Activated CD8-positive, alpha-beta memory T cell treated with anti-CD3 and anti-CD28 coated beads, Interleukin-2, amount 10 ng/mL, durations not matched to agents 7 days and 5 days (primary cell): ENCODE results near the gene PRRX2. TPM values are rescaled to one million over a fixed set of nuclear protein-coding genes. Genes with fewer than 3 reads are reported as not detected.
"Not testable (repeated sequence)": the region's sequence is repeated elsewhere in the genome, so short reads cannot be mapped to it uniquely, and the experiment has no call there.

Experiments
- ATAC-seq: fragments of 150-1000 bp; cut with Tn5 transposase; one replicate; pipeline ENCODE4 v1.10.0; 2021; ENCODE audit warnings: moderate library complexity
- CTCF ChIA-PET: fragments of 350-600 bp; sonication (Branson Sonifier 250); formaldehyde crosslinking; loops from one replicate; lab custom pipeline; 2021; ENCODE audit warnings: antibody characterized with exemption; lab: Charles Lee
- DNase-seq: peaks from one replicate; pipeline ENCODE4 v3.0.0-alpha.2; 2020
- H3K27ac Mint-ChIP-seq: one replicate; pipeline ENCODE4 v1.8.0; 2021; ENCODE audit warnings: mild to moderate bottlenecking, mixed read lengths
- H3K27me3 Mint-ChIP-seq: one replicate; pipeline ENCODE4 v1.8.0; 2021; ENCODE audit warnings: mixed read lengths
- H3K36me3 Mint-ChIP-seq: one replicate; pipeline ENCODE4 v1.8.0; 2021; ENCODE audit warnings: mild to moderate bottlenecking, mixed read lengths
- H3K4me1 Mint-ChIP-seq: one replicate; pipeline ENCODE4 v1.8.0; 2021; ENCODE audit warnings: mixed read lengths
- H3K4me3 Mint-ChIP-seq: one replicate; pipeline ENCODE4 v1.8.0; 2021; ENCODE audit warnings: mild to moderate bottlenecking, moderate library complexity, mixed read lengths
- H3K9me3 Mint-ChIP-seq: one replicate; pipeline ENCODE4 v1.8.0; 2022; ENCODE audit warnings: low read depth, mixed read lengths
- total RNA-seq, 2 experiments: library from RNA; stranded (reverse); gene quantifications; one replicate each; pipeline ENCODE4 v1.2.3, GENCODE V29; 2021

PRRX2 gene
- total RNA-seq, 2 experiments from 2014 or later: 0.28 TPM; not detected in 1

DNA sequence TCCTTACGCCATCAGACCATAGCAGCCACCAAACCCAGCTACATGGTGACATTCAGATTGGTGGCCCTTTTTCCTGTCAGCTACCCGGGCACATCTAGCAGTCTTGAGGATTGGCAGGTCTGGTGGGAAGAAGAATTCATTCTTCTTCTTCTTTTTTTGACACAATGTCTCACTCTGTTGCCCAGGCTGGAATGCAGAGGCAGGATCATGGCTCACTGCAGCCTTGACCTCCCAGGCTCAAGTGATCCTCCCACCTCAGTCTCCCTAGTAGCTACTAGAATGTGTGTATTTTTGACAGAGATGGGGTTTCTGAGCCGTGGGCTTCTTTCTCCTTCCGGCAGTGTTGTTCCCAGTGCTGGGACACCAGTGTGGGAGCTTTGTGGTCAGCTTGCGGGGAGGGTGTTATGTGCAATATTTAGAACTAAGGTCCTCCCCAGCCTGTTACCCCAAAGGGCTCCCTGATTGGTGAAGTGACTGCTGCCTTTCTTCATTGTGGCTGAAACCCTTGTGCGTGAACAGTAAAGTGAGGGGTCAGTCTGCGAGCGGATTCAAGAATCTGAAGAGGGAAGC lies 36.1 kb upstream of the PRRX2 start:
- peaks cover 64% of the 10 kb centered on the region for H3K4me1 Mint-ChIP-seq
- H3K27ac Mint-ChIP-seq: no peak overlapping the region
- peaks cover 9% of the 10 kb centered on the region for H3K36me3 Mint-ChIP-seq
- no peaks in the 10 kb centered on the region for H3K27me3 Mint-ChIP-seq
- no peak for DNase-seq
- no peak for ATAC-seq
- no peaks in the 10 kb centered on the region for H3K9me3 Mint-ChIP-seq
- CTCF ChIA-PET: interaction anchor here (1.3 to 2.2 kb wide), 4 partner anchors 11 to 408 kb away, joined by 3 to 6 read pairs (median 4); partner anchors contain the start of gene ASB6
- no peak overlapping the region for H3K4me3 Mint-ChIP-seq

DNA sequence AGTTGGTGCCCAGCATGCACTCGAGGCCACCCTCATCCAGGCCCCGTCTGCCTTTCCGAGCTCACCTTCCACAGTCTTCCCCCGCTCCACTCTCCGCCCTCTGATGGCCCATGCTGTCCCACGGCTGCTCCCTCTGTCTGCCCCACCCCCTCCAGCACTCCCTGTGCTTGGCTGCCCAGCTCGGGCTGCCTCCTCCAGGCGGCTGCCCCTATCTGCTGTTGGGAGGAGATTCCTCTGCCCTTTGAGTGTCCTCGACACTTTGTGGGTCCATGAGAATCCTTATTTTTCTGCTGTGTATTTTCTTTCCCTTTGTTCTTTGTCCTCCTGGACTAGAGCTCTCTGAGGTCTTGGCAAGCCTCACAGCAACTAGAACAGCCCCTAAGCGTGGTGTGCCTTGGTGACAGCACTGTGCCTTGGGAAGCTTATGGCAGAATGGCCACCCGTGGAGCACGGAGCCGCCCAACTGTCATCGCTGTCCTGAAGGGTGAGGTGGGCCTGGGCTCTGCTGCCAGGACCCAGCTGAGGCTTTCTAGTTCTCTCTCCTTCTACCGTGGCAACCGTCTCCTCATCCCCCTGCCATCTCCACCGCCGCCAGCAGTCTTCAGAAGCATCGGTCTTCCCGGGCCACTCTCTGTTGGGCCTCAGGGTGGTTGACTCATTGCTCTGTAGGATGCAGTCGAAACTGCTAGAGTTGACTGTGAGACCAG lies 34.3 kb upstream of the PRRX2 start:
- no peaks in the 10 kb centered on the region for H3K27me3 Mint-ChIP-seq
- H3K27ac Mint-ChIP-seq: no peak overlapping the region
- no peak for ATAC-seq
- H3K9me3 Mint-ChIP-seq: no peaks in the 10 kb centered on the region
- DNase-seq: no peak
- peaks cover 16% of the 10 kb centered on the region for H3K36me3 Mint-ChIP-seq
- CTCF ChIA-PET: interaction anchor here (1.0 to 2.2 kb wide), 2 partner anchors 11 to 15 kb away, joined by 3 to 6 read pairs; partner anchors contain the start of gene ASB6
- no peak overlapping the region for H3K4me3 Mint-ChIP-seq
- H3K4me1 Mint-ChIP-seq: peaks cover 53% of the 10 kb centered on the region

DNA sequence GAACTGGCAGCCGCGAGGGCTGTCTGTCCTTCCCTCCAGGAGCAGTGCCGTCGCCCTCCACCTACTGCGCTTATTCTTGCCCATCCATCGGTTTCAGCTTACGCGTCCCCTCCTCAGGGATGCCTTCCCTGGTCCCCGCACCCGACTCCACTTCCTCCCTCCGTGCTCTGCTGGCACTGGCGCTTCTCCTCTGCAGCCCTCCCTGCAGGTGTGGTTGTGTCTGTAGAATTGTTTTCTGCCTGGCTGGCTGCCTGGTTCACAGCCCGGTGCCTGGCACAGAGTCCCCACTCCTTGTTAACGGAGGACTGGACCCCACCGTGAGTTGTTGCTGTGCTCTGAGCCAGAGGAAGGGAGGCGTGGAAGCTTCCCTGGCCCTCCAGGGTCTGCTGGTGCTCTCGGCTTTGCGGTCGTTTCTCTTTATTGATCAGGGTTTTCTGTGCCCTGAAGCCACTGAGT lies 33.7 kb upstream of the PRRX2 start:
- no peak for ATAC-seq
- Mint-ChIP-seq H3K4me1 (peaks cover 52% of the 10 kb centered on the region), H3K27ac (no peak overlapping the region), H3K4me3 (no peak overlapping the region), H3K36me3 (peaks cover 16% of the 10 kb centered on the region), H3K9me3 (no peaks in the 10 kb centered on the region), H3K27me3 (no peaks in the 10 kb centered on the region)
- CTCF ChIA-PET: interaction anchor here (0.7 kb wide), 1 partner anchor 411 kb away, joined by 3 read pairs; no protein-coding TSS in a partner anchor
- DNase-seq: no peak

DNA sequence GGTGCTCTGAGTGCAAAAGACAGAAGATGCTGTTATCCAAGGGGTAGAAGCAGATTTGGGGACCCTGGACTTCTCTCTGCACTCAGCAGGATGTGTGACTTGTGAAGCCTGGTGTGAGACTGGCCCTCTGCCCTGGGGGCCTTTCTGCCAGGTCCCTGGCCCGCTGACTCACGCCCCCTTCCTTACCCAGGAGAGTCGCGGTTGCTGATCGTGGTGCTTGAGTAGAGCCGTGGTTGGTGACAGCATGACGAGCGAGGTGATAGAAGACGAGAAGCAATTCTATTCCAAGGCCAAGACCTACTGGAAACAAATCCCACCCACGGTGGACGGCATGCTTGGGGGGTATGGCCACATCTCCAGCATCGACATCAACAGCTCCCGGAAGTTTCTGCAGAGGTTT lies 33.0 kb upstream of the PRRX2 start:
- DNase-seq (no peak), ATAC-seq (no peak)
- H3K27ac Mint-ChIP-seq: no peak overlapping the region
- peaks cover 13% of the 10 kb centered on the region for H3K36me3 Mint-ChIP-seq
- CTCF ChIA-PET: interaction anchor here (0.7 kb wide), 1 partner anchor 411 kb away, joined by 3 read pairs; no protein-coding TSS in a partner anchor
- H3K4me3 Mint-ChIP-seq: no peak overlapping the region
- H3K27me3 Mint-ChIP-seq: no peaks in the 10 kb centered on the region
- H3K4me1 Mint-ChIP-seq: peaks cover 45% of the 10 kb centered on the region
- no peaks in the 10 kb centered on the region for H3K9me3 Mint-ChIP-seq

GRCh38 chr9:129633207-129633606 lies 32.2 kb upstream of the PRRX2 start:
- no peak overlapping the region for H3K27ac Mint-ChIP-seq

GRCh38 chr9:129633848-129634247 lies 31.6 kb upstream of the PRRX2 start:
- Mint-ChIP-seq H3K36me3 (peaks cover 19% of the 10 kb centered on the region), H3K27ac (no peak overlapping the region), H3K9me3 (no peaks in the 10 kb centered on the region), H3K4me1 (peaks cover 33% of the 10 kb centered on the region), H3K27me3 (no peaks in the 10 kb centered on the region), H3K4me3 (no peak overlapping the region)
- CTCF ChIA-PET: no interaction called here
- ATAC-seq (no peak), DNase-seq (no peak)

More at GRCh38 chr9:129633207-129633606, 32.2 kb upstream of the PRRX2 start:
- ATAC-seq (no peak), DNase-seq (no peak)
- Mint-ChIP-seq H3K36me3 (peaks cover 16% of the 10 kb centered on the region), H3K27me3 (no peaks in the 10 kb centered on the region), H3K4me1 (peaks cover 39% of the 10 kb centered on the region), H3K4me3 (no peak overlapping the region), H3K9me3 (no peaks in the 10 kb centered on the region)
- CTCF ChIA-PET: interaction anchor here (0.7 kb wide), 1 partner anchor 9 kb away, joined by 3 read pairs; no protein-coding TSS in a partner anchor

DNA sequence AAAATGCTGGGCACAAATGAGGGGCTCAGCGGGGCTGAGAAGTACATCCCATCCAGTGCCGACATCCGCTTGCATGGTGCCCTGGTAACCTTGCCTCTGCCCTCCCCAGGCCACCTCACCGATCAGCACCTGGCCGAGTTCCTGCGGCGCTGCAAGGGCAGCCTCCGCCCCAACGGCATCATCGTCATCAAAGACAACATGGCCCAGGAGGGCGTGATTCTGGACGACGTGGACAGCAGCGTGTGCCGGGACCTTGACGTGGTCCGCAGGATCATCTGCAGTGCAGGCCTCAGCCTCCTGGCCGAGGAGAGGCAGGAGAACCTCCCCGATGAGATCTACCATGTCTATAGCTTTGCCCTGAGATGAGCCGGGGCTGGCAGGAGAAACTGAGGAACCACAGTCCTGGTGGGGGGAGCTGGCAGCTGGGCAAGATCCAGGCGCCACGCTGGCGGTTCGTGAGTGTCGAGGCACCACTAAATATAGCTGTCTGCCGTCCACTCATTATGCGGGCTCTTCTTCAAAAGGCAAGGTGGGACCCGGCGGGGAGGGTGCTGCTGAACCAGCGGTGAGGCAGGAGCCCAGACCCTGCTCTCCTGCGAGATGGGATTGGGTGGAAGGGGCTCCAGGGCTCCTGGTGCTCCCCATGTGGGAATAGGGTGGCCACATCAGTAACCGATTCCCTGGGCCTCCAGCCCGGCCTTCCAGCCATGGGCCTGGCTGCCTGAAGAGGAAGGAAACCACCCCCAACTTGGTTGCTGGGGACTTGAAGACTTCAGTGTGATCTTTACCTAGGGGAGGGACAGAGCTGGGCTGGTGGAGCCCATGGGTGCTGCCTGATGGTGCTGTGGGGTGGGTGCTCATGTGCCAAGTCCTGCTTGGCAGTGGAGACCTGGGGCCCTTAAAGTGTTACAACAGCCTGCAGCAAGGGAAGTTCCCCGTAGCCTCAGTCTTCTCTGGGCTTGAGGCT lies 30.1 kb upstream of the PRRX2 start:
- Mint-ChIP-seq H3K27ac (no peak overlapping the region), H3K4me1 (peaks cover 23% of the 10 kb centered on the region), H3K9me3 (no peaks in the 10 kb centered on the region), H3K27me3 (no peaks in the 10 kb centered on the region), H3K36me3 (peaks cover 19% of the 10 kb centered on the region), H3K4me3 (no peak overlapping the region)
- CTCF ChIA-PET: interaction anchor here (0.6 kb wide), 1 partner anchor 148 kb away, joined by 3 read pairs; no protein-coding TSS in a partner anchor
- DNase-seq (no peak), ATAC-seq (no peak)

DNA sequence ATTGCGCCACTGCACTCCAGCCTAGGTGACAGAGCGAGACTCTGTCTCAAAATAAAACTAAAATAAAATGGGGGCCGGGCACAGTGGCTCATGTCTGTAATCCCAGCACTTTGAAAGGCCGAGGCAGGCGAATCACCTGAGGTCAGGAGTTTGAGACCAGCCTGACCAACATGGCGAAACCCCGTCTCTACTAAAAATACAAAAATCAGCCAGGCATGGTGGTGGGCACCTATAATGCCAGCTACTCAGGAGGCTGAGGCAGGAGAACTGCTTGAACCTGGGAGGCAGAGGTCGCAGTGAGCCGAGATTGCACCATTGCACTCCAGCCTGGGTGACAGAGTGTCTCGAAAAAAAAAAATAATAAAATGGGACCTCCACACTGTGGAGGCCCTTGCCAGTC lies 29.1 kb upstream of the PRRX2 start:
- not testable (repeated sequence) for ATAC-seq, H3K4me3 Mint-ChIP-seq, H3K27ac Mint-ChIP-seq, H3K9me3 Mint-ChIP-seq, H3K27me3 Mint-ChIP-seq, DNase-seq
- Mint-ChIP-seq H3K36me3 (peaks cover 19% of the 10 kb centered on the region), H3K4me1 (peaks cover 23% of the 10 kb centered on the region)
- CTCF ChIA-PET: interaction anchor here (1.7 kb wide), 1 partner anchor 12 kb away, joined by 5 read pairs; no protein-coding TSS in a partner anchor

GRCh38 chr9:129637102-129637501 lies 28.3 kb upstream of the PRRX2 start:
- ATAC-seq (no peak), DNase-seq (no peak)
- Mint-ChIP-seq H3K4me3 (no peak overlapping the region), H3K9me3 (no peaks in the 10 kb centered on the region), H3K36me3 (peaks cover 19% of the 10 kb centered on the region), H3K4me1 (peaks cover 18% of the 10 kb centered on the region), H3K27me3 (no peaks in the 10 kb centered on the region), H3K27ac (no peak overlapping the region)
- CTCF ChIA-PET: interaction anchor here (1.7 kb wide), 1 partner anchor 13 kb away, joined by 5 read pairs; no protein-coding TSS in a partner anchor

DNA sequence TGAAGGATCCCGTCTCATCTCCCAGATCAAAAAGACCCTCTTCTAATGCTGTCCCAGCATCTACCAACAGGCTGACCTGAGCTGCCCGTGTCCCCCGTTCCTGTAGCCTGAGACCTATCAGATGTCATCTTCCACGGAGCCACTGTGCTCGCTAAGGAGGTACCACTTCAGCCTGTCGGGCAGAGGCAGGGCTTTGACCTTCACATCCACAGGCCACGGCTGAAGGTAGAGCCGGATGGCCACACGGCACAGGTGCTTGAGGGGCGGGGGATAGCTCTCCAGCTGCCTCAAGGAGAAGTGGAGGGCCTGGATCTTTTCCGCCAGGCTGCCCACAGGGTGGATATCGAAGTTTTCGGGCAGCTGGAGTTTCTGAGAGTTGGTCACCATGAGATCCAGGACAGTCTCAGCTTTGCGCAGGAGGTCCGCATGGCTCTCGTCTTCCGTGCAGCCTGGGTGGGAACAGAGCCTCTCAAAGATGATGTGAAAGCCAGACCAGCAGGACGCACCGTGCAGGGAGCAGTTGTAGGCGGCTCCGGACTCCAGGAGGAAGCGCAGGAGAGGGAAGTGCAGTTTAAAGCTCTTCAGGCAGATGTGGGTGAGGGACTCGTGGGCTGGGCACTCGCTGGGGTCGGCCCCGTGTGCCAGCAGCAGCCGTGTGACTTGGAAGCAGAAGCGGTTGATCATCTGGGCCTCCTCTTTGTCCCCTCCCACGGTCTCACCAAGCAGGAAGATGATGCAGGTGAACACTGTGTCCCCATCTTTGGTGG lies 27.6 kb upstream of the PRRX2 start:
- no peak overlapping the region for H3K4me3 Mint-ChIP-seq
- ATAC-seq (no peak), DNase-seq (no peak)
- no peaks in the 10 kb centered on the region for H3K9me3 Mint-ChIP-seq
- H3K4me1 Mint-ChIP-seq: peaks cover 21% of the 10 kb centered on the region
- no peak overlapping the region for H3K27ac Mint-ChIP-seq
- H3K36me3 Mint-ChIP-seq: peaks cover 19% of the 10 kb centered on the region
- no peaks in the 10 kb centered on the region for H3K27me3 Mint-ChIP-seq
- CTCF ChIA-PET: interaction anchor here (1.7 kb wide), 1 partner anchor 14 kb away, joined by 5 read pairs; no protein-coding TSS in a partner anchor

GRCh38 chr9:129639034-129639630 lies 26.3 kb upstream of the PRRX2 start:
- CTCF ChIA-PET: interaction anchor here (0.6 to 5.3 kb wide), 6 partner anchors 13 to 1174 kb away, joined by 3 to 48 read pairs (median 4); partner anchors contain the start of gene NTMT1
- Mint-ChIP-seq H3K9me3 (no peaks in the 10 kb centered on the region), H3K27ac (no peak overlapping the region), H3K36me3 (peaks cover 17% of the 10 kb centered on the region), H3K4me3 (no peak overlapping the region), H3K27me3 (no peaks in the 10 kb centered on the region), H3K4me1 (peaks cover 21% of the 10 kb centered on the region)
- DNase-seq (no peak), ATAC-seq (no peak)

DNA sequence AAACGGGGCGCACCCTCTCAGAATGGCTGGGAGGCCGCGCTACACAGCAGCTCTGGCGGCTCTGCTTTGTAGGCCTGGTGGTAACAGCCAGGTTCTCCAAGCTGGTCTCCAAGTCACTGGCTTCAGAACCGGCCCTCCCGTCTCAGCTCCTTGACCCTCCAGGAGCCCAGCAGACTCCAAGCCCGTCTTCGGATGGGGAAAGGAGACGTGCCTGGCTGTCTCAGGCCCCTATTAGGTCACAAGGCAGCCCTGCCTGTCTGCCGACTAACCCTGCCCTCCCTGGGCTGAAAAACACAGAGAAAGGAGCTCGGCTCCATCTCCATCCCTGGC lies 25.7 kb upstream of the PRRX2 start:
- Mint-ChIP-seq H3K4me3 (no peak overlapping the region), H3K27ac (no peak overlapping the region), H3K9me3 (no peaks in the 10 kb centered on the region), H3K4me1 (peaks cover 21% of the 10 kb centered on the region), H3K36me3 (peaks cover 16% of the 10 kb centered on the region), H3K27me3 (no peaks in the 10 kb centered on the region)
- DNase-seq (no peak), ATAC-seq (no peak)
- CTCF ChIA-PET: interaction anchor here (0.6 to 5.3 kb wide), 6 partner anchors 14 to 1174 kb away, joined by 3 to 48 read pairs (median 4); partner anchors contain the start of gene NTMT1
